Gastrocnemius medialis (tissue), 4 donors: ENCODE data around the gene SERINC3. TPM values are rescaled to one million over a fixed set of nuclear protein-coding genes. Genes with fewer than 3 reads are reported as not detected.

Experiments used
- ATAC-seq, 2 donors: fragments of 150-250 bp; one replicate each; pipeline ENCODE4 v1.9.1; 2016
- DNase-seq, 2 donors: peaks; one replicate each; pipeline ENCODE4 v3.0.0-alpha.2; 2019
- H3K27ac ChIP-seq, 4 donors: fragments of 200-600 bp; sonication (generic); 1 replicate in 1 of 4; 2 replicates in 3 of 4; pipeline ENCODE4 v1.5.1; 2016 to 2018; ENCODE audit warnings: mild to moderate bottlenecking in 2 of 4, moderate library complexity in 1 of 4
- H3K27me3 ChIP-seq, 3 donors: fragments of 200-600 bp; sonication (generic) in 2 of 3; 1 replicate in 1 of 3; 2 replicates in 2 of 3; pipeline versions ENCODE4 v1.5.1 to v1.6.0; 2016 to 2019; ENCODE audit warnings: mild to moderate bottlenecking in 1 of 3, moderate library complexity in 1 of 3
- H3K36me3 ChIP-seq, 2 donors: fragments of 200-600 bp; sonication (generic) in 1 of 2; one replicate each; pipeline ENCODE4 v1.5.1; 2017 to 2018
- H3K4me1 ChIP-seq, 2 donors: fragments of 200-600 bp; sonication (generic) in 1 of 2; one replicate each; pipeline ENCODE4 v1.5.1; 2016 to 2017; ENCODE audit warnings: mild to moderate bottlenecking in 2 of 2
- H3K4me3 ChIP-seq, 4 donors: fragments of 200-600 bp; sonication (generic) in 3 of 4; 1 replicate in 1 of 4; 2 replicates in 3 of 4; pipeline ENCODE4 v1.5.1; 2016 to 2019; ENCODE audit warnings: mild to moderate bottlenecking in 2 of 4
- H3K9me3 ChIP-seq, 3 donors: fragments of 200-600 bp; sonication (generic) in 2 of 3; 1 replicate in 1 of 3; 2 replicates in 2 of 3; pipeline ENCODE4 v1.5.1; 2016 to 2019
- CTCF ChIP-seq, 5 experiments: fragments of 450-650 bp in 3 of 5; fragments of 200-600 bp in 2 of 5; sonication (generic) in 2 of 5; IDR thresholded peaks in 4 of 5; conservative IDR thresholded peaks in 1 of 5; 1 replicate in 4 of 5; 2 replicates in 1 of 5; pipeline ENCODE4 v1.5.1; 2016 to 2019; ENCODE audit warnings: antibody characterized with exemption in 5 of 5, mild to moderate bottlenecking in 3 of 5, moderate library complexity in 3 of 5
- POLR2A ChIP-seq, 2 donors: fragments of 450-650 bp; IDR thresholded peaks; one replicate each; pipeline ENCODE4 v1.6.1; 2017; ENCODE audit warnings: antibody characterized with exemption in 2 of 2, mild to moderate bottlenecking in 2 of 2, moderate library complexity in 2 of 2
- in situ Hi-C, 4 donors: fragments of 200-750 bp; cut with MboI; loops; one replicate each; pipeline versions ENCODE4 v1.15.0 to v1.8.0; 2017; ENCODE audit warnings: low sequenced_read_pairs in 4 of 4
- intact Hi-C: fragments of 100-400 bp; cut with DNase I; formaldehyde crosslinking; loops from one replicate; pipeline ENCODE4 v1.15.1; 2023; ENCODE audit warnings: low total_unique reads
- total RNA-seq, 4 donors: library from RNA; depleted of rRNA; stranded (reverse); fragments of >200 nt; gene quantifications; one replicate each; pipeline versions ENCODE4 v1.1.0 to v1.2.3, GENCODE V29; 2016

Gene SERINC3
- total RNA-seq, 4 donors from 2014 or later: 93.3 to 174 (median 139) TPM

DNA sequence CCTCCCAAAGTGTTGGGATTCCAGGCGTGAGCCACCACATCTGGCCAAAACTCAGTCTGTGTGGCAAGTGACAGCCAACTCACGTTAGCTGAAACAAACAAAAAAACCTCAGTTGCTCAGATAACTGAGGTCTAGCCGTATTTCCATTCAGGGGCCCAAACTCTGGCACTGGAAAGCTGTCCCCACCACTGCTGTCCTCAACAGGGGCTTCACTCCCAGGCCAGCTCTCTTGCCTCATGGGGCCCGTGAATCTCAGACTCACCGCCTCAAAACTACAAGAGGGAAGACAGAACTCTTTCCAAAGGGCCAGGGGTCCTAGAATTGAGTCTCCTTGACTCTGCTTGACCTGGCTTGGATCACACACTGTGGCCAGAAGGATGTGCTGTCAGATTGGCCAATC is 38.8 kb downstream of the SERINC3 start:
- Histone ChIP-seq H3K27me3 (no peaks in the 10 kb centered on the region), H3K4me3 (no peak overlapping the region), H3K27ac (peak overlapping the region; percentile 33 to 77 (median 64)), H3K4me1 (peaks cover 0 to 17% of the 10 kb centered on the region in 2 donors), H3K9me3 (no peaks in the 10 kb centered on the region), H3K36me3 (peaks cover 0 to 52% of the 10 kb centered on the region in 2 donors)
- DNase-seq (no peak), ATAC-seq (no peak)
- intact Hi-C loops: no loop called here
- in situ Hi-C loops: no loop called here
- TF ChIP-seq POLR2A (IDR thresholded peaks at IDR 0.05) (no peak), CTCF (IDR thresholded peaks at IDR 0.05 in 4 of 5, conservative IDR thresholded peaks at IDR 0.05 in 1 of 5) (no peak)

- ATAC-seq (peak; percentile 66 to 84), DNase-seq (no peak)
- Histone ChIP-seq H3K4me1 (peaks cover 0 to 17% of the 10 kb centered on the region in 2 donors), H3K27ac (peak overlapping the region; percentile 33 to 77 (median 64)), H3K36me3 (peaks cover 0 to 46% of the 10 kb centered on the region in 2 donors), H3K9me3 (no peaks in the 10 kb centered on the region), H3K4me3 (no peak overlapping the region), H3K27me3 (no peaks in the 10 kb centered on the region)
- TF ChIP-seq CTCF (IDR thresholded peaks at IDR 0.05 in 4 of 5, conservative IDR thresholded peaks at IDR 0.05 in 1 of 5) (no peak), POLR2A (IDR thresholded peaks at IDR 0.05) (no peak)
- in situ Hi-C loops (no loop called here), intact Hi-C loops (loop anchor here (1.0 kb wide), 1 partner anchor 13 kb away; no protein-coding TSS in a partner anchor)
These were observed 40.0 kb downstream of the SERINC3 start for GRCh38 chr20:44481719-44482416.

DNA sequence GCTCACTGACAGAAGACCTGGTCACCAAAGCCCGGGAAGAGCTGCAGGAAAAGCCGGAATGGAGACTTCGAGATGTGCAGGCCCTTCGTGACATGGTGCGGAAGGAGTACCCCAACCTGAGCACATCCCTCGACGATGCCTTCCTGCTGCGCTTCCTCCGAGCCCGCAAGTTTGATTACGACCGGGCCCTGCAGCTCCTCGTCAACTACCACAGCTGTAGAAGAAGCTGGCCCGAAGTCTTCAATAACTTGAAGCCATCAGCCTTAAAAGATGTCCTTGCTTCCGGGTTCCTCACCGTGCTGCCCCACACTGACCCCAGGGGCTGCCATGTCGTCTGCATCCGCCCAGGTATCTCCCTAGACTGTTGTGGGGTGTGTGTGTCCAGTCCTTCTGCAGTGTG is 41.8 kb downstream of the SERINC3 start:
- Histone ChIP-seq H3K9me3 (no peaks in the 10 kb centered on the region), H3K4me3 (no peak overlapping the region), H3K27ac (peak overlapping the region in 2 of 4 donors; percentile 57 to 77), H3K36me3 (peaks cover 0 to 44% of the 10 kb centered on the region in 2 donors), H3K27me3 (no peaks in the 10 kb centered on the region), H3K4me1 (peaks cover 13 to 24% of the 10 kb centered on the region in 2 donors)
- TF ChIP-seq POLR2A (IDR thresholded peaks at IDR 0.05) (no peak), CTCF (IDR thresholded peaks at IDR 0.05 in 4 of 5, conservative IDR thresholded peaks at IDR 0.05 in 1 of 5) (no peak)
- in situ Hi-C loops: no loop called here
- ATAC-seq (no peak), DNase-seq (no peak)
- intact Hi-C loops: no loop called here

- no peaks in the 10 kb centered on the region for H3K27me3 ChIP-seq
- H3K36me3 ChIP-seq: peaks cover 0 to 40% of the 10 kb centered on the region in 2 donors
- peak overlapping the region in 3 of 4 donors; percentile 5 to 77 (median 25) for H3K27ac ChIP-seq
- no peaks in the 10 kb centered on the region for H3K9me3 ChIP-seq
- no peak for TF ChIP-seq POLR2A (IDR thresholded peaks at IDR 0.05)
- TF ChIP-seq CTCF (IDR thresholded peaks at IDR 0.05 in 4 of 5, conservative IDR thresholded peaks at IDR 0.05 in 1 of 5): no peak
- in situ Hi-C loops: loop anchor here in 2 of 4 donors (10.0 kb wide), 2 partner anchors 125 to 265 kb away; partner anchors contain the start of gene OSER1 (in 1 of the 2)
- ATAC-seq (no peak), DNase-seq (no peak)
- peaks cover 15 to 21% of the 10 kb centered on the region in 2 donors for H3K4me1 ChIP-seq
- no peak overlapping the region for H3K4me3 ChIP-seq
- intact Hi-C loops: loop anchor here (5.0 kb wide), 1 partner anchor 267 kb away; the partner anchor contains the start of gene OSER1
These were observed 42.2 kb downstream of the SERINC3 start for GRCh38 chr20:44479643-44480042.
